Measurements from ENCODE around the gene ARHGEF7.
"Not testable (repeated sequence)": the region's sequence is repeated elsewhere in the genome, so short reads cannot be mapped to it uniquely, and the experiment has no call there.

ARHGEF7 gene

GRCh38 chr13:111187960-111188541 is 72.9 kb downstream of the ARHGEF7 start:
- DNase-seq: no peak

DNA sequence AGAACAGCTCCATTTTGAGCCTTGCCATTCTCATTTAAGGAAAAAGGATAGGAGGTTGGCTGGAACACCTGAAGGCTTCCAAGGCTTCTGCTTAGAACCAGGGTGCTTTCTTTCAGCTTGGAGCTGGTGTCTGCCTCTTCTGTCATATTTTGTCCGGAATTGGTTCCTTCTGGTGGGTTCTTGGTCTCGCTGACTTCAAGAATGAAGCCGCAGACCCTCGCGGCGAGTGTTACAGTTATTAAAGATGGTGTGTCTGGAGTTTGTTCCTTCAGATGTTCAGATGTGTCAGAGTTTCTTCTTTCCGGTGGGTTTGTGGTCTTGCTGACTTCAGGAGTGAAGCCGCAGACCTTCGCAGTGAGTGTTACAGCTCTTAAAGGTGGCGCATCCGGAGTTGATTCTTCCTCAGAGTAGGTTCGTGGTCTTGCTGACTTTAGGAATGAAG is 74.0 kb downstream of the ARHGEF7 start:
- H3K4me3 ChIP-seq (ENCODE audit: low read depth, low read length); H3K27ac ChIP-seq; H3K9me3 ChIP-seq (ENCODE audit: severe bottlenecking); H3K27me3 ChIP-seq (ENCODE audit: insufficient read depth, low read depth, severe bottlenecking); DNase-seq; H3K36me3 ChIP-seq: not testable (repeated sequence)

More at GRCh38 chr13:111187960-111188541, 72.9 kb downstream of the ARHGEF7 start:
- Histone ChIP-seq H3K4me3 (ENCODE audit: low read depth, low read length) (no peak overlapping the region), H3K27me3 (ENCODE audit: insufficient read depth, low read depth, severe bottlenecking) (no peaks in the 10 kb centered on the region), H3K27ac (no peak overlapping the region), H3K9me3 (ENCODE audit: severe bottlenecking) (peaks cover 3% of the 10 kb centered on the region), H3K36me3 (peaks cover 10% of the 10 kb centered on the region)
- TF ChIP-seq, protein P1, sequence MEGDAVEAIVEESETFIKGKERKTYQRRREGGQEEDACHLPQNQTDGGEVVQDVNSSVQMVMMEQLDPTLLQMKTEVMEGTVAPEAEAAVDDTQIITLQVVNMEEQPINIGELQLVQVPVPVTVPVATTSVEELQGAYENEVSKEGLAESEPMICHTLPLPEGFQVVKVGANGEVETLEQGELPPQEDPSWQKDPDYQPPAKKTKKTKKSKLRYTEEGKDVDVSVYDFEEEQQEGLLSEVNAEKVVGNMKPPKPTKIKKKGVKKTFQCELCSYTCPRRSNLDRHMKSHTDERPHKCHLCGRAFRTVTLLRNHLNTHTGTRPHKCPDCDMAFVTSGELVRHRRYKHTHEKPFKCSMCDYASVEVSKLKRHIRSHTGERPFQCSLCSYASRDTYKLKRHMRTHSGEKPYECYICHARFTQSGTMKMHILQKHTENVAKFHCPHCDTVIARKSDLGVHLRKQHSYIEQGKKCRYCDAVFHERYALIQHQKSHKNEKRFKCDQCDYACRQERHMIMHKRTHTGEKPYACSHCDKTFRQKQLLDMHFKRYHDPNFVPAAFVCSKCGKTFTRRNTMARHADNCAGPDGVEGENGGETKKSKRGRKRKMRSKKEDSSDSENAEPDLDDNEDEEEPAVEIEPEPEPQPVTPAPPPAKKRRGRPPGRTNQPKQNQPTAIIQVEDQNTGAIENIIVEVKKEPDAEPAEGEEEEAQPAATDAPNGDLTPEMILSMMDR (IDR thresholded peaks at IDR 0.05; ENCODE audit: low read depth, low read length): no peak

GRCh38 chr13:111189516-111189915 is 74.4 kb downstream of the ARHGEF7 start:
- H3K36me3 ChIP-seq; H3K27me3 ChIP-seq (ENCODE audit: insufficient read depth, low read depth, severe bottlenecking); DNase-seq: not testable (repeated sequence)

GRCh38 chr13:111193223-111193622 is 78.1 kb downstream of the ARHGEF7 start:
- H3K4me3 ChIP-seq (ENCODE audit: low read depth, low read length); H3K27me3 ChIP-seq (ENCODE audit: insufficient read depth, low read depth, severe bottlenecking); DNase-seq; H3K27ac ChIP-seq; H3K9me3 ChIP-seq (ENCODE audit: severe bottlenecking): not testable (repeated sequence)
- peaks cover 13% of the 10 kb centered on the region for H3K36me3 ChIP-seq

More at GRCh38 chr13:111189516-111189915, 74.4 kb downstream of the ARHGEF7 start:
- not testable (repeated sequence) for H3K27ac ChIP-seq; H3K9me3 ChIP-seq (ENCODE audit: severe bottlenecking); H3K4me3 ChIP-seq (ENCODE audit: low read depth, low read length)

- not testable (repeated sequence) for DNase-seq; H3K4me3 ChIP-seq (ENCODE audit: low read depth, low read length); H3K27me3 ChIP-seq (ENCODE audit: insufficient read depth, low read depth, severe bottlenecking); H3K9me3 ChIP-seq (ENCODE audit: severe bottlenecking); H3K27ac ChIP-seq; H3K36me3 ChIP-seq
These were observed 79.5 kb downstream of the ARHGEF7 start for GRCh38 chr13:111194651-111195050.

GRCh38 chr13:111198732-111199378 is 83.7 kb downstream of the ARHGEF7 start:
- H3K9me3 ChIP-seq (ENCODE audit: severe bottlenecking); DNase-seq; H3K36me3 ChIP-seq; H3K27ac ChIP-seq; H3K27me3 ChIP-seq (ENCODE audit: insufficient read depth, low read depth, severe bottlenecking); H3K4me3 ChIP-seq (ENCODE audit: low read depth, low read length): not testable (repeated sequence)

DNA sequence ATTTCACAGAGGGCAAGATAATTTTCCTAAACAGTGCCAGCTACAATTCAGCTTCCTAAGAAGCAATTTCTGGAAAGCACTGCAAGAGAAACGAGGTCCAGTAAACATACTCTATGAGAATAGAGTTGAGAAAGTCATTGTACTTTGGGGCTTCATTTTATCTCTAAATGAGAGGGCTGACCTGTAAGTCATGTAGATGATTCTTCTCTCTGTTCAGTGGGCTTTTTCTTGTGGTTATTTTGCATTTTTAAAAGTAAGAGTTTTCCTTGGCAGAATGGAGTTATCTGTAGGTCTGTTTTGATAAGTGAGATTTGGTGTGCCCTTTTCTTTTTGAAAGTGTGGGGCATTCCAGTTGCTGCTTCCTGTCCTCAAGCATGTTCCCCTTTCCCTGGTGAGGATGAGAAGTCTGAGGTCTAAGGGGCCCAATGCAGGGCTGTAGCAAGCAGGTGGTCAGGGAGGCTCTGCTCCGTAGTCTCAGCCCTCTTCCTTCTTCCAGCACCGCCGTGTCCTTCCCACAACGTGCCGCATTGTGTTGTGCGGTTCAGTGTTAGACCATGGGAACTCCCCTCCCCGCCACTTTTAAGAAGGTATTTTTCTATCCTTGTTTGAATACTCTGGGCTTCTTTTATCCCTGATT is 86.3 kb downstream of the ARHGEF7 start:
- H3K4me3 ChIP-seq (ENCODE audit: low read depth, low read length): no peak overlapping the region
- peaks cover 12% of the 10 kb centered on the region for H3K36me3 ChIP-seq
- DNase-seq: no peak
- TF ChIP-seq, protein P1 (IDR thresholded peaks at IDR 0.05; ENCODE audit: low read depth, low read length): no peak
- H3K27me3 ChIP-seq (ENCODE audit: insufficient read depth, low read depth, severe bottlenecking): no peaks in the 10 kb centered on the region
- no peak overlapping the region for H3K27ac ChIP-seq
- peaks cover 3% of the 10 kb centered on the region for H3K9me3 ChIP-seq (ENCODE audit: severe bottlenecking)

- TF ChIP-seq, protein P1 (IDR thresholded peaks at IDR 0.05; ENCODE audit: low read depth, low read length): no peak
- no peak for DNase-seq
- Histone ChIP-seq H3K36me3 (peaks cover 14% of the 10 kb centered on the region), H3K4me3 (ENCODE audit: low read depth, low read length) (no peak overlapping the region), H3K9me3 (ENCODE audit: severe bottlenecking) (peaks cover 3% of the 10 kb centered on the region), H3K27ac (no peak overlapping the region), H3K27me3 (ENCODE audit: insufficient read depth, low read depth, severe bottlenecking) (no peaks in the 10 kb centered on the region)
These were observed 87.1 kb downstream of the ARHGEF7 start for GRCh38 chr13:111202156-111202621.

Data from WERI-Rb-1 (cell line).